Naive B cell (primary cell): ENCODE measurements around the gene PHF21B. TPM values are rescaled to one million over a fixed set of nuclear protein-coding genes. Genes with fewer than 3 reads are reported as not detected.

Experiments used
- ATAC-seq, 2 donors: fragments of 150-1000 bp; cut with Tn5 transposase; 2 replicates each; pipeline ENCODE4 v1.10.0; 2021; ENCODE audit warnings: low read depth in 2 of 2, mild to moderate bottlenecking in 2 of 2, moderate library complexity in 2 of 2
- DNase-seq: peaks from one replicate; pipeline ENCODE4 v3.0.0; 2022
- H3K27ac Mint-ChIP-seq, 6 donors: one replicate each; pipeline ENCODE4 v1.8.0; 2020 to 2022; ENCODE audit warnings: mild to moderate bottlenecking in 6 of 6, mixed read lengths in 6 of 6, moderate library complexity in 5 of 6, inconsistent platforms in 2 of 6
- H3K27me3 Mint-ChIP-seq, 3 donors: one replicate each; pipeline ENCODE4 v1.8.0; 2021 to 2022; ENCODE audit warnings: mixed read lengths in 3 of 3, mild to moderate bottlenecking in 1 of 3
- H3K36me3 Mint-ChIP-seq, 2 donors: one replicate each; pipeline ENCODE4 v1.8.0; 2020 to 2022; ENCODE audit warnings: mixed read lengths in 2 of 2, inconsistent platforms in 1 of 2, mild to moderate bottlenecking in 1 of 2
- H3K4me1 Mint-ChIP-seq, 3 donors: one replicate each; pipeline ENCODE4 v1.8.0; 2020 to 2022; ENCODE audit warnings: mixed read lengths in 3 of 3, inconsistent platforms in 1 of 3, mild to moderate bottlenecking in 1 of 3, moderate library complexity in 1 of 3
- H3K4me3 Mint-ChIP-seq, 8 donors: one replicate each; pipeline ENCODE4 v1.8.0; 2020 to 2022; ENCODE audit warnings: mild to moderate bottlenecking in 8 of 8, mixed read lengths in 8 of 8, moderate library complexity in 8 of 8, inconsistent platforms in 2 of 8
- H3K9me3 Mint-ChIP-seq, 7 donors: one replicate each; pipeline ENCODE4 v1.8.0; 2020 to 2022; ENCODE audit warnings: mixed read lengths in 7 of 7, mild to moderate bottlenecking in 5 of 7, inconsistent platforms in 2 of 7, moderate library complexity in 1 of 7
- polyA plus RNA-seq, 6 donors: library from polyadenylated mRNA; unstranded; fragments of 300-500 nt; fragmentation: Illumina TruSeq; gene quantifications; one replicate each; pipeline ENCODE4 v1.2.3, GENCODE V29; 2021; ENCODE audit warnings: low read depth in 6 of 6

Gene PHF21B
- polyA plus RNA-seq, 6 donors from 2014 or later: not detected

DNA sequence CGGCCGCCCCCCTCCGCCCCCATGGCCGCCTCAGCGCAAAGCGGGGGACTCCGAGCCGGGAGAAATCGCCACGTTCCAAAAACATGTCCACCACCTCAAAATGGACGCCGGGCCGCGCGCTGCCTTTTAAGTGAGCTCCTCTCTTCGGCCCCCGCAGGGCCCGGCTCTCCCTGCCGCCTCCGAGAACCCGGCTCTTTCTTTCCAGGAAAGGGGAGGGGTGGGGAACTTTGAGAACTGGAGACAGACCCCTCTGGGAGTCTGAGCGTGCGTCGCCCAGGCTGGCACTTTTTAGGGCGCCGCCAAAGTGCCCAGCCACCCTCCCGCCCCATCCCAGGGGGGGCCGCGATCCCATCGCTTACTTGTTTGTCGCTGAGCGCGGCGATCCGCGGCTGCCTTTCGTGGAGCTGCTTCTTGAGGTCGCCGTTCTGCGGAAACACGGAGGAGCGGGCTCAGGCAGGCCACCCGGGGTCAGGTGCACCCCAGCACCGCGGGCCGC, 1.6 kb downstream of the PHF21B start:
- peak overlapping the region in 4 of 8 donors; percentile 29 to 78 (median 48) for H3K4me3 Mint-ChIP-seq
- H3K27me3 Mint-ChIP-seq: peaks cover 57 to 68% (median 66%) of the 10 kb centered on the region in 3 donors
- H3K4me1 Mint-ChIP-seq: peaks cover 9 to 14% (median 13%) of the 10 kb centered on the region in 3 donors
- peaks cover 0 to 7% of the 10 kb centered on the region in 2 donors for H3K36me3 Mint-ChIP-seq
- peaks cover 0 to 4% (median 0%) of the 10 kb centered on the region in 7 donors for H3K9me3 Mint-ChIP-seq
- no peak overlapping the region for H3K27ac Mint-ChIP-seq
- no peak for DNase-seq
- ATAC-seq: no peak

- Mint-ChIP-seq H3K4me1 (peaks cover 9 to 14% (median 13%) of the 10 kb centered on the region in 3 donors), H3K27ac (no peak overlapping the region), H3K9me3 (peaks cover 0 to 8% (median 0%) of the 10 kb centered on the region in 7 donors), H3K36me3 (peaks cover 0 to 7% of the 10 kb centered on the region in 2 donors), H3K27me3 (peaks cover 56 to 68% (median 67%) of the 10 kb centered on the region in 3 donors), H3K4me3 (peak overlapping the region in 3 of 8 donors; percentile 49 to 60 (median 56))
- DNase-seq: no peak
- ATAC-seq: no peak
Measured at GRCh38 chr22:45007391-45008185, 2.2 kb downstream of the PHF21B start.

GRCh38 chr22:45006964-45007390, 2.8 kb downstream of the PHF21B start:
- DNase-seq (no peak), ATAC-seq (no peak)
- Mint-ChIP-seq H3K4me3 (peak overlapping the region in 7 of 8 donors; percentile 49 to 74 (median 64)), H3K4me1 (peaks cover 9 to 14% (median 13%) of the 10 kb centered on the region in 3 donors), H3K27me3 (peaks cover 55 to 67% (median 67%) of the 10 kb centered on the region in 3 donors), H3K36me3 (peaks cover 0 to 7% of the 10 kb centered on the region in 2 donors), H3K9me3 (peaks cover 0 to 5% (median 0%) of the 10 kb centered on the region in 7 donors), H3K27ac (no peak overlapping the region)

GRCh38 chr22:45006111-45006963, 3.5 kb downstream of the PHF21B start:
- H3K27ac Mint-ChIP-seq: no peak overlapping the region
- peaks cover 55 to 66% (median 61%) of the 10 kb centered on the region in 3 donors for H3K27me3 Mint-ChIP-seq
- H3K4me1 Mint-ChIP-seq: peaks cover 9 to 14% (median 13%) of the 10 kb centered on the region in 3 donors
- H3K9me3 Mint-ChIP-seq: peaks cover 0 to 6% (median 0%) of the 10 kb centered on the region in 7 donors
- H3K4me3 Mint-ChIP-seq: peak overlapping the region in 6 of 8 donors; percentile 38 to 74 (median 66)
- DNase-seq: no peak
- ATAC-seq: no peak
- H3K36me3 Mint-ChIP-seq: peaks cover 0 to 7% of the 10 kb centered on the region in 2 donors

DNA sequence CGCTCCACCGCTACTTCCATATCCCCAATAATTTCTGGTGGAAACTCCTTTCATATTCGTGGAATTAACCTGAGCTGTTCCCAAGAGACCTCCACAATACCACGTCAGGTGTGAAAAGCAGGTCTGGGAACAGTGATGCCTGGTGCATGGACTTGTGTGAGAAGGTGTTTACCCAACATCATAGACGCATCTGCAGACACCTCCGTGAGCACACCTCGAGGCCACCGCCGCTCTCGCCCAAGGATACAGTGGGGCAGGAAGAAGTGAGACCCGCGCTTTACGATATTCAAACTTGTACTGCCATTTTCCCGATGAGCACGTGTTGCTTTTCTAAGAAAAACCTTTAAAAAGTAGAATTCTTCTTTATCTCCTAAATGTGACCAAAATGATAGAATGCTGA, 8.2 kb downstream of the PHF21B start:
- no peak for ATAC-seq
- DNase-seq: no peak
- Mint-ChIP-seq H3K4me3 (peak overlapping the region in 1 of 8 donors; percentile 10), H3K4me1 (peaks cover 0 to 10% (median 6%) of the 10 kb centered on the region in 3 donors), H3K9me3 (peaks cover 0 to 6% (median under 1%) of the 10 kb centered on the region in 7 donors), H3K36me3 (no peaks in the 10 kb centered on the region), H3K27ac (no peak overlapping the region), H3K27me3 (peaks cover 54 to 84% (median 60%) of the 10 kb centered on the region in 3 donors)

GRCh38 chr22:45000330-45000729, 9.5 kb downstream of the PHF21B start:
- no peak for ATAC-seq
- DNase-seq: no peak
- H3K27me3 Mint-ChIP-seq: peaks cover 44 to 76% (median 52%) of the 10 kb centered on the region in 3 donors
- H3K36me3 Mint-ChIP-seq: no peaks in the 10 kb centered on the region
- H3K9me3 Mint-ChIP-seq: peaks cover 0 to 6% (median 3%) of the 10 kb centered on the region in 7 donors
- H3K4me1 Mint-ChIP-seq: peaks cover 0 to 4% (median 0%) of the 10 kb centered on the region in 3 donors
- H3K4me3 Mint-ChIP-seq: no peak overlapping the region
- H3K27ac Mint-ChIP-seq: no peak overlapping the region

DNA sequence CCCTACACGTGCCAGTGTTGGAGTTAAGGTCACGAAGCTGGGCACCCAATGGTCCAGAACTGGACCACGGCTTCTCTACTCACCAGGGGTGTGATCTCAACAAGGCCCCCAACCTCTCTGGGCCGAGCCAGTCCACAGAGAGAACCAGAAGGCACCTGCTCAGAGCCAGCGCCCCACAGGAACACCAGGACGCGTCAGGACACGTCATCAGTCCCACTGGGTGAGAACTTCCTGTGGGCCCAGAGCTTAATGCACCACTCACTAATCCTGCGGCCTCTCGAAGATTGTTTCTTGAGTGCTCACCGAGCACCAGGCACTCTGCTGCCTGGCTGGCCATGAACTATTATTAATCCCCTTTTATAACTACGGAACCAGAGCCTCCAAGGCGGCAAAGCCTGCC, 10.1 kb downstream of the PHF21B start:
- Mint-ChIP-seq H3K9me3 (peaks cover 0 to 6% (median 3%) of the 10 kb centered on the region in 7 donors), H3K27me3 (peaks cover 42 to 72% (median 46%) of the 10 kb centered on the region in 3 donors), H3K36me3 (no peaks in the 10 kb centered on the region), H3K4me1 (peaks cover 0 to 4% (median 0%) of the 10 kb centered on the region in 3 donors), H3K4me3 (no peak overlapping the region), H3K27ac (no peak overlapping the region)
- ATAC-seq: no peak
- DNase-seq: no peak

DNA sequence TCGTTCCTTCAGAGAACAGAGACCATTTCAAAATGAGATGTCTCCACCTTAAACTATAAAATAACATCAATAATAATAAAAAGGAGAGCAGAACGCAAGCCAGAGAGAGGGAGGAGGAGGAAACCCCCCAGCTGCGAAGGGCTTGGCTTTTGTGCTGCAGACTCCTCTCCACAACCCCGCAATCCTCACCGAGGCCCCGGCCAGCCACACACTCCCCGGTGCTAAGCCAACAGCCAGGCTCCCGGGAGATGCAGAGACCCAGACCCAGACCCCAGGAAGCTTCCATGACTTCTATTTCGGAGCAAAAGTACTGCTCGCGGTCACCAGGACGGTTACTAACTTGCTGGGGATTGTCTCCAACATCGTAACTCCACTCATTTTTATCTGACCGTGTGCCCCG, 10.6 kb downstream of the PHF21B start:
- Mint-ChIP-seq H3K4me3 (no peak overlapping the region), H3K27me3 (peaks cover 38 to 72% (median 41%) of the 10 kb centered on the region in 3 donors), H3K27ac (no peak overlapping the region), H3K9me3 (peaks cover 0 to 6% (median 3%) of the 10 kb centered on the region in 7 donors), H3K36me3 (no peaks in the 10 kb centered on the region), H3K4me1 (peaks cover 0 to 4% (median 0%) of the 10 kb centered on the region in 3 donors)
- ATAC-seq (no peak), DNase-seq (no peak)

DNA sequence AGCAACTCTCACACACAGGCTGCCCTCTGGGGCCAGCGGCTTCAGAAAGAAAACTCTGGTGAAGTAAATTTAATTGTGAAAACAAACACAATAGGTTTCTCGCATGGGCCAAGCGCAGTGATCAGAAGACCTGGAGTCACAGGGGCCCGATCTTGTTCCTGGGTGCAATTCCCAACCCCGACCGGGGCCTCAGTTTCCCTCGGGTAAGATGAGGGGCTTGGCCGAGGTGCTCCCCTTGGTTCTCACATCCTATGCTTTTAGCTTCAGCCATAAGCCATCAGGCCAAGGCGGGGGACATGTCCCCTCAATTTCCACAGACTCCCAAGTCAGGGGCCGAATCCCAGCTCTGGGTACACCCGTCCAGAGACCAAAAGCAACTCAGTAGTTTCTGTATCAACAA, 11.5 kb downstream of the PHF21B start:
- Mint-ChIP-seq H3K36me3 (no peaks in the 10 kb centered on the region), H3K27ac (no peak overlapping the region), H3K4me3 (no peak overlapping the region), H3K9me3 (peaks cover 0 to 6% (median 3%) of the 10 kb centered on the region in 7 donors), H3K27me3 (peaks cover 32 to 62% (median 32%) of the 10 kb centered on the region in 3 donors), H3K4me1 (peaks cover 0 to 4% (median 0%) of the 10 kb centered on the region in 3 donors)
- no peak for DNase-seq
- no peak for ATAC-seq

- H3K27ac Mint-ChIP-seq: no peak overlapping the region
Measured at GRCh38 chr22:44997060-44997459, 12.7 kb downstream of the PHF21B start.

GRCh38 chr22:44996648-44997047, 13.2 kb downstream of the PHF21B start:
- H3K27me3 Mint-ChIP-seq: peaks cover 17 to 47% (median 20%) of the 10 kb centered on the region in 3 donors
- no peaks in the 10 kb centered on the region for H3K36me3 Mint-ChIP-seq
- peaks cover 0 to 4% (median 0%) of the 10 kb centered on the region in 3 donors for H3K4me1 Mint-ChIP-seq
- peaks cover 0 to 4% (median 0%) of the 10 kb centered on the region in 7 donors for H3K9me3 Mint-ChIP-seq
- no peak overlapping the region for H3K27ac Mint-ChIP-seq
- no peak overlapping the region for H3K4me3 Mint-ChIP-seq
- DNase-seq: no peak
- ATAC-seq: no peak

More at GRCh38 chr22:44997060-44997459, 12.7 kb downstream of the PHF21B start:
- DNase-seq (no peak), ATAC-seq (no peak)
- Mint-ChIP-seq H3K4me1 (peaks cover 0 to 4% (median 0%) of the 10 kb centered on the region in 3 donors), H3K9me3 (peaks cover 0 to 4% (median 0%) of the 10 kb centered on the region in 7 donors), H3K27me3 (peaks cover 20 to 50% (median 22%) of the 10 kb centered on the region in 3 donors), H3K36me3 (no peaks in the 10 kb centered on the region), H3K4me3 (no peak overlapping the region)

DNA sequence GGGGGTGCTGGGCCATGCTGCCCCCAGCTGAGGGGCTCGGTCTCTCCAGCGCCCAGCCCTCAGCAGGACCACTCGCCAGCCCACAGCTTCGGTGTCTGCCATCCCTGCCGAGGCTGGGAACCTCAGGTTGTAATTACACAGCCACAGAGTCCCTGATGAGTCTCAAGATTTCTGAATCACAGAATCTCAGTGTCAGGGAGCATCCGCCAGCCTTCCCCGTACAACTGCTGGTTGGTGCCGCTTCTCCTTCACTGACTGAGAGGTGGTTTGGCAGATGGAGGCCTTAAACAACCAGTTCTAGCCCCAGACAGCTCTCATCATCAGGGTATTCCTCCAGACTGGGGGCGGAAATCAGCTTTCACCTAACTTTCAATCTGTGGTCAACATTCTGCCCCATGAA, 13.7 kb downstream of the PHF21B start:
- Mint-ChIP-seq H3K4me1 (peaks cover 0 to 4% (median 0%) of the 10 kb centered on the region in 3 donors), H3K27me3 (peaks cover 14 to 41% (median 21%) of the 10 kb centered on the region in 3 donors), H3K27ac (no peak overlapping the region), H3K36me3 (no peaks in the 10 kb centered on the region), H3K4me3 (no peak overlapping the region), H3K9me3 (peaks cover 0 to 4% (median 0%) of the 10 kb centered on the region in 7 donors)
- ATAC-seq: no peak
- no peak for DNase-seq

DNA sequence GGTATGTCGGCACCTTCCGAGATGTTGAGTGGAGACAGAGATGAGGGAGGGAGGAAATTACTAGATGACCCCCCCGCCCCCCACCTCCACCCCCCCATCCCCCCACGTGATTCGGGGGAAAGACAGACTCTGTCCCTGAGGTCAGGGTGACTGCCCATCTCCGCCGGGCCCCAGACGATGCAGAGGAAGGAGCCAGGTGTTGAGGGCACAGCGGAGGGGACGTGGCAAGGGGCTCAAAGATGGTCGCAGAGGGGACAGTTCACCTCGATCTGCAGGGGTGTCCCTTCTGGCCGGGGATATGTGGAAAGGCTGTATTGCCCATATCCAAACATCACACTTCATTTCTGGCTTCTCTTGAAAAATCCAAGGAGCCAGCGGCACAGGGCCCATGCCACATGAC, 14.1 kb downstream of the PHF21B start:
- Mint-ChIP-seq H3K36me3 (no peaks in the 10 kb centered on the region), H3K4me1 (peaks cover 0 to 4% (median 0%) of the 10 kb centered on the region in 3 donors), H3K27ac (no peak overlapping the region), H3K9me3 (peaks cover 0 to 4% (median 0%) of the 10 kb centered on the region in 7 donors), H3K4me3 (no peak overlapping the region), H3K27me3 (peaks cover 14 to 37% (median 25%) of the 10 kb centered on the region in 3 donors)
- ATAC-seq: no peak
- DNase-seq: no peak
